ENCODE measurements around the gene CPA3.

DNA sequence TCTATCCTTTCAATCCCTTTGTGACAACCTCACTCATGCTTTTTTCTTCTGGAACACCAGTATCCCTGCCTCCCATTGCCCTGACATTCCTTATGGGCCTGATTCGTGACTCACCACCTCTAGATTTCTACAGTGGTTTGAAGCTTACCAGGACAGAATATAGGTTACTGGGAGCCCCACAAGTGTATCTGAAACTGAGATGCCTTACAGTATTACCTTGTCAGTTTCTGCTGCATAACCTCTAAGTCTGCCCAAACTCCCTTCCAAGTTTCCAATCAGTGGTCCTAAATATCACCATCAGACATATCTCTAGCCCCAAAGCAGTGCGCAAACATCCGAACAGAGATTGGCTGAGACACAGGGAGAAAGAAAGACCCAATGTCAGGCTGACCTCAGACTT is 31.9 kb upstream of the CPA3 start:
- no peak for TF ChIP-seq EZH2 (IDR thresholded peaks at IDR 0.05; ENCODE audit: insufficient read depth, poor library complexity, severe bottlenecking)
- no peak for TF ChIP-seq EZH2phosphoT487 (IDR thresholded peaks at IDR 0.05; ENCODE audit: insufficient read depth, low read depth)

All from GM23248 (cell line).